K562 (cell line): Measurements from ENCODE around the gene ZDHHC14. TPM values are rescaled to one million over a fixed set of nuclear protein-coding genes. Genes with fewer than 3 reads are reported as not detected.
A peak's percentile ranks its signal among the peaks of the same experiment; 100 is the strongest.

Experiments
- CBFB ChIP-seq: sonication (generic); formaldehyde crosslinking; IDR thresholded peaks from 2 replicates; pipeline ENCODE4 v1.4.0; 2020; ENCODE audit warnings: mild to moderate bottlenecking, missing genetic modification reagents
- CSDE1 ChIP-seq, 2 experiments: fragments of 450-650 bp; IDR thresholded peaks; 2 replicates each; pipeline ENCODE4 v1.6.1; 2016; ENCODE audit warnings: mild to moderate bottlenecking in 1 of 2
- EHMT2 ChIP-seq: fragments of 450-650 bp; IDR thresholded peaks from 2 replicates; pipeline ENCODE4 v1.6.1; 2018; ENCODE audit warnings: antibody characterized with exemption
- FOXM1 ChIP-seq, 2 experiments: fragments of 450-650 bp in 1 of 2; sonication (generic) in 1 of 2; formaldehyde crosslinking in 1 of 2; IDR thresholded peaks; 2 replicates each; pipeline versions ENCODE4 v1.6.1 to v1.9.0; 2017 to 2022; ENCODE audit warnings: low read depth in 2 of 2, mild to moderate bottlenecking in 2 of 2, missing genetic modification reagents in 1 of 2, moderate library complexity in 1 of 2
- FOXP1 ChIP-seq: sonication (generic); formaldehyde crosslinking; IDR thresholded peaks from 2 replicates; pipeline ENCODE4 v1.8.0; 2022; ENCODE audit warnings: mild to moderate bottlenecking, missing genetic modification reagents
- GATAD2B ChIP-seq: fragments of 450-650 bp; IDR thresholded peaks from 2 replicates; pipeline ENCODE4 v1.6.1; 2017; ENCODE audit warnings: mild to moderate bottlenecking, borderline replicate concordance
- JUN ChIP-seq, 2 experiments: sonication (generic) in 1 of 2; formaldehyde crosslinking in 1 of 2; IDR thresholded peaks; 2 replicates each; pipeline versions ENCODE4 v1.6.1 to v1.8.0; 2012 to 2022; ENCODE audit warnings: borderline replicate concordance in 2 of 2, mild to moderate bottlenecking in 2 of 2, improper control_type of control experiment in 1 of 2, low read depth in 1 of 2, low read length in 1 of 2, missing genetic modification reagents in 1 of 2
- OTX1 ChIP-seq: fragments of 450-650 bp; formaldehyde crosslinking; IDR thresholded peaks from 2 replicates; pipeline ENCODE4 v1.4.0; 2022; ENCODE audit warnings: mild to moderate bottlenecking
- RAD51 ChIP-seq: fragments of 450-650 bp; IDR thresholded peaks from 2 replicates; pipeline ENCODE4 v1.7.1; 2016; ENCODE audit warnings: low read depth, mild to moderate bottlenecking, borderline replicate concordance
- RUNX1 ChIP-seq: sonication (generic); IDR thresholded peaks from 2 replicates; pipeline ENCODE4 v1.6.1; 2016; ENCODE audit warnings: antibody characterized with exemption, low read depth
- SOX6 ChIP-seq: fragments of 450-650 bp; IDR thresholded peaks from 2 replicates; pipeline ENCODE4 v1.6.1; 2014; ENCODE audit warnings: mild to moderate bottlenecking
- TAF15 ChIP-seq: fragments of 200-400 bp; formaldehyde crosslinking; IDR thresholded peaks from 2 replicates; pipeline ENCODE4 v1.6.1; 2017; ENCODE audit warnings: mild to moderate bottlenecking, low read depth, low read length, moderate library complexity
- TRIM25 ChIP-seq: fragments of 450-650 bp; IDR thresholded peaks from 2 replicates; pipeline ENCODE4 v1.7.0; 2016; ENCODE audit warnings: borderline replicate concordance
- TRIM28 ChIP-seq: fragments of 450-650 bp; IDR thresholded peaks from 2 replicates; pipeline ENCODE4 v1.6.1; 2017
- ZBTB34 ChIP-seq: fragments of 250-450 bp; sonication (Bioruptor Pico); IDR thresholded peaks from 2 replicates; pipeline ENCODE4 v1.8.0; 2021; ENCODE audit warnings: mild to moderate bottlenecking, moderate library complexity
- ZNF146 ChIP-seq: IDR thresholded peaks from one replicate; pipeline ENCODE4 v1.6.1; 2018; ENCODE audit warnings: missing compliant biosample characterization; ENCODE audit not compliant: unreplicated experiment
- ZNF253 ChIP-seq: fragments of 250-450 bp; sonication (Bioruptor Pico); conservative IDR thresholded peaks from 2 replicates; pipeline ENCODE4 v1.6.1; 2021; ENCODE audit warnings: mild to moderate bottlenecking
- ZNF263 ChIP-seq: sonication (generic); formaldehyde crosslinking; IDR thresholded peaks from 2 replicates; pipeline ENCODE4 v1.8.0; 2022; ENCODE audit warnings: mild to moderate bottlenecking, missing genetic modification reagents, borderline replicate concordance
- ZNF766 ChIP-seq: fragments of 200-800 bp; sonication (Bioruptor generic); conservative IDR thresholded peaks from 2 replicates; pipeline ENCODE4 v1.6.1; 2016; ENCODE audit warnings: missing genetic modification characterization, missing compliant biosample characterization
- polyA plus RNA-seq, 8 experiments: library from polyadenylated mRNA; depleted of rRNA in 4 of 8; stranded (reverse) in 5 of 8; unstranded in 3 of 8; fragments of >200 nt; fragmentation: Nextera tagmentation in 2 of 8; fragmentation: Illumina TruSeq in 1 of 8; extraction: Ambion mirVana in 2 of 8; extraction: Trizol in 1 of 8; gene quantifications; 2 replicates each; pipeline versions ENCODE4 v1.2.1 to v1.2.3, GENCODE V29; 2011 to 2014; ENCODE audit warnings: inconsistent platforms in 1 of 8, missing spikeins in 1 of 8
- total RNA-seq, 7 experiments: library from RNA; depleted of rRNA in 6 of 7; stranded (reverse); fragments of >200 nt in 6 of 7; fragmentation: Illumina TruSeq in 2 of 7; extraction: Trizol in 2 of 7; gene quantifications; 2 replicates each; pipeline versions ENCODE4 v1.2.1 to v1.2.3, GENCODE V29; 2011 to 2021; ENCODE audit warnings: low replicate concordance in 1 of 7
- TF ChIP-seq, protein P1 (sequence below), 2 experiments: fragments of 450-650 bp; IDR thresholded peaks; 2 replicates each; pipeline ENCODE4 v1.6.1; 2016

ZDHHC14 gene
- total and polyA plus RNA-seq, 9 of the 15 experiments (the other 6 are each of a cell fraction or from before 2014, with no cell fraction given) = 0.92 to 23.1 (median 13.8) TPM

- TF ChIP-seq TRIM25 (no peak), FOXP1 (no peak), ZNF263 (CRISPR knock-in tag) (peak; percentile 29; the same call in 1 of the 2 replicates), ZNF146 (CRISPR knock-in tag) (no peak), EHMT2 (no peak), CBFB (CRISPR knock-in tag) (no peak), OTX1 (CRISPR knock-in tag) (no peak), TRIM28 (no peak), ZNF253 (CRISPR knock-in tag) (no peak), ZNF766 (CRISPR knock-in tag) (no peak), FOXM1 (IDR thresholded peaks at IDR 0.05; ENCODE audit: low read depth) (no peak), FOXM1 (CRISPR knock-in tag; IDR thresholded peaks at IDR 0.05; ENCODE audit: low read depth) (no peak), GATAD2B (no peak), SOX6 (no peak; the same call in 1 of the 2 replicates), JUN (IDR thresholded peaks at IDR 0.05; ENCODE audit: borderline replicate concordance, low read depth, low read length) (peak; percentile 53; the same call in 1 of the 2 replicates), JUN (CRISPR knock-in tag; IDR thresholded peaks at IDR 0.05; ENCODE audit: borderline replicate concordance) (no peak), ZBTB34 (CRISPR knock-in tag) (no peak), CSDE1 (IDR thresholded peaks at IDR 0.05) (no peak), TAF15 (no peak), RAD51 (no peak), RUNX1 (no peak)
- TF ChIP-seq, protein P1, sequence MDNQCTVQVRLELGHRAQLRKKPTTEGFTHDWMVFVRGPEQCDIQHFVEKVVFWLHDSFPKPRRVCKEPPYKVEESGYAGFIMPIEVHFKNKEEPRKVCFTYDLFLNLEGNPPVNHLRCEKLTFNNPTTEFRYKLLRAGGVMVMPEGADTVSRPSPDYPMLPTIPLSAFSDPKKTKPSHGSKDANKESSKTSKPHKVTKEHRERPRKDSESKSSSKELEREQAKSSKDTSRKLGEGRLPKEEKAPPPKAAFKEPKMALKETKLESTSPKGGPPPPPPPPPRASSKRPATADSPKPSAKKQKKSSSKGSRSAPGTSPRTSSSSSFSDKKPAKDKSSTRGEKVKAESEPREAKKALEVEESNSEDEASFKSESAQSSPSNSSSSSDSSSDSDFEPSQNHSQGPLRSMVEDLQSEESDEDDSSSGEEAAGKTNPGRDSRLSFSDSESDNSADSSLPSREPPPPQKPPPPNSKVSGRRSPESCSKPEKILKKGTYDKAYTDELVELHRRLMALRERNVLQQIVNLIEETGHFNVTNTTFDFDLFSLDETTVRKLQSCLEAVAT (IDR thresholded peaks at IDR 0.05) = 0 out of 4 replicates have a peak, but pooled peaks of 1 of the 2 experiments have one; percentile 71
Measured at GRCh38 chr6:157635388-157636244, 254.6 kb downstream of the ZDHHC14 start (continued).
